H1 (cell line): ENCODE data around the gene KRTCAP2. TPM values are rescaled to one million over a fixed set of nuclear protein-coding genes. Genes with fewer than 3 reads are reported as not detected.

Experiments
- CTCF ChIA-PET: fragments of 300-600 bp; sonication (Branson Sonifier 250); formaldehyde crosslinking; loops from one replicate; lab custom pipeline; 2021; ENCODE audit not compliant: partially characterized antibody; lab: Charles Lee
- POLR2A ChIA-PET: fragments of 300-600 bp; sonication (Branson Sonifier 250); formaldehyde crosslinking; loops from one replicate; lab custom pipeline; 2021; ENCODE audit warnings: inconsistent platforms; ENCODE audit not compliant: partially characterized antibody; lab: Charles Lee
- DNase-seq, 2 experiments: peaks; one replicate each; pipeline versions ENCODE4 v3.0.0 to v3.0.0-alpha.2; 2010 to 2022; ENCODE audit warnings: low spot score in 2 of 2, low read depth in 1 of 2, mixed read lengths in 1 of 2
- FAIRE-seq: peaks from 2 replicates; lab custom pipeline; 2011; peaks lifted over from hg19 to GRCh38; lab: Jason Lieb, UNC
- H2AFZ ChIP-seq: 2 replicates; pipeline ENCODE4 v1.8.1; 2012; ENCODE audit warnings: low read length, inconsistent platforms
- H2AK5ac ChIP-seq: 2 replicates; pipeline ENCODE4 v1.6.1; 2013; ENCODE audit warnings: low read depth, low read length
- H2BK120ac ChIP-seq: replicated peaks from 2 replicates; pipeline ENCODE3; 2013; ENCODE audit warnings: low read depth, low read length, inconsistent platforms
- H2BK12ac ChIP-seq: 2 replicates; pipeline ENCODE4 v1.6.1; 2013; ENCODE audit warnings: low read depth, low read length
- H2BK15ac ChIP-seq: 2 replicates; pipeline ENCODE4 v1.6.1; 2013; ENCODE audit warnings: low read length
- H2BK20ac ChIP-seq: 2 replicates; pipeline ENCODE4 v1.6.1; 2013; ENCODE audit warnings: low read length
- H2BK5ac ChIP-seq: 2 replicates; pipeline ENCODE4 v1.6.1; 2013; ENCODE audit warnings: low read depth, low read length
- H3K14ac ChIP-seq: 2 replicates; pipeline ENCODE4 v1.6.1; 2013; ENCODE audit warnings: inconsistent platforms; ENCODE audit not compliant: insufficient read length
- H3K18ac ChIP-seq: 2 replicates; pipeline ENCODE4 v1.6.1; 2013; ENCODE audit warnings: low read length; ENCODE audit errors: extremely low read depth
- H3K23ac ChIP-seq: 2 replicates; pipeline ENCODE4 v1.6.1; 2013; ENCODE audit warnings: inconsistent platforms; ENCODE audit not compliant: insufficient read length
- H3K23me2 ChIP-seq: 2 replicates; pipeline ENCODE4 v1.6.1; 2013; ENCODE audit warnings: low read depth, low read length
- H3K27ac ChIP-seq: 2 replicates; pipeline ENCODE4 v1.6.1; 2011; ENCODE audit warnings: low read depth, low read length, inconsistent platforms
- H3K27me3 ChIP-seq, 4 experiments: replicated peaks in 1 of 4; 1 replicate in 1 of 4; 2 replicates in 3 of 4; pipeline versions ENCODE4 v1.6.1 to v1.8.1; 2011 to 2013; ENCODE audit warnings: low read length in 3 of 4, mild to moderate bottlenecking in 3 of 4, inconsistent platforms in 2 of 4, mixed read lengths in 2 of 4, moderate library complexity in 1 of 4; ENCODE audit not compliant: control insufficient read depth in 3 of 4, insufficient read depth in 3 of 4; ENCODE audit errors: extremely low read depth in 1 of 4
- H3K36me3 ChIP-seq, 4 experiments: 2 replicates each; pipeline versions ENCODE4 v1.6.1 to v1.8.1; 2011 to 2013; ENCODE audit warnings: mild to moderate bottlenecking in 4 of 4, low read length in 3 of 4, moderate library complexity in 2 of 4, control low read depth in 1 of 4, inconsistent platforms in 1 of 4; ENCODE audit not compliant: insufficient read depth in 4 of 4, control insufficient read depth in 2 of 4
- H3K4ac ChIP-seq: replicated peaks from 2 replicates; pipeline ENCODE3; 2013; ENCODE audit warnings: low read length, low read depth, mixed read lengths, inconsistent platforms; ENCODE audit not compliant: insufficient read length
- H3K4me1 ChIP-seq, 4 experiments: replicated peaks in 1 of 4; 1 replicate in 1 of 4; 2 replicates in 3 of 4; pipeline versions ENCODE4 v1.6.1 to v1.8.1; 2011 to 2013; ENCODE audit warnings: low read length in 3 of 4, inconsistent platforms in 2 of 4, mixed read lengths in 1 of 4; ENCODE audit not compliant: insufficient read depth in 4 of 4, control insufficient read depth in 3 of 4
- H3K4me2 ChIP-seq, 2 experiments: 2 replicates each; pipeline versions ENCODE4 v1.6.1 to v1.8.1; 2011 to 2013; ENCODE audit warnings: low read depth in 2 of 2, low read length in 2 of 2, control low read depth in 1 of 2, inconsistent platforms in 1 of 2, mild to moderate bottlenecking in 1 of 2; ENCODE audit not compliant: insufficient read depth in 1 of 2
- H3K4me3 ChIP-seq, 4 experiments: fragments of 200-600, 300-600 bp in 1 of 4; sonication (generic), shearing (Covaris generic), sonication (Bioruptor Twin) in 1 of 4; 2 replicates each; pipeline versions ENCODE4 v1.5.1 to v1.8.1; 2011 to 2016; ENCODE audit warnings: low read length in 4 of 4, low read depth in 3 of 4, control low read depth in 2 of 4, inconsistent platforms in 2 of 4, mild to moderate bottlenecking in 2 of 4, mixed read lengths in 1 of 4, moderate library complexity in 1 of 4; ENCODE audit not compliant: insufficient read depth in 2 of 4; ENCODE audit errors: extremely low read depth in 1 of 4
- H3K56ac ChIP-seq: replicated peaks from 2 replicates; pipeline ENCODE3; 2013; ENCODE audit warnings: low read depth, mild to moderate bottlenecking, mixed read lengths, low read length, inconsistent platforms; ENCODE audit not compliant: insufficient read length
- H3K79me1 ChIP-seq: 2 replicates; pipeline ENCODE4 v1.6.1; 2013; ENCODE audit warnings: low read depth, low read length, control low read depth
- H3K79me2 ChIP-seq, 2 experiments: 2 replicates each; pipeline versions ENCODE4 v1.6.1 to v1.8.1; 2012 to 2013; ENCODE audit warnings: low read length in 2 of 2, mild to moderate bottlenecking in 2 of 2, inconsistent platforms in 1 of 2; ENCODE audit not compliant: insufficient read depth in 2 of 2, control insufficient read depth in 1 of 2
- H3K9ac ChIP-seq, 4 experiments: replicated peaks in 1 of 4; 1 replicate in 1 of 4; 2 replicates in 3 of 4; pipeline versions ENCODE4 v1.6.1 to v1.8.1; 2011 to 2013; ENCODE audit warnings: low read depth in 3 of 4, low read length in 3 of 4, control low read depth in 2 of 4, mild to moderate bottlenecking in 2 of 4, moderate library complexity in 2 of 4, inconsistent platforms in 1 of 4; ENCODE audit errors: extremely low read depth in 1 of 4
- H3K9me3 ChIP-seq, 2 experiments: 2 replicates each; pipeline versions ENCODE4 v1.6.1 to v1.8.1; 2012 to 2013; ENCODE audit warnings: mild to moderate bottlenecking in 2 of 2, moderate library complexity in 2 of 2, control low read depth in 1 of 2, inconsistent platforms in 1 of 2, low read depth in 1 of 2, low read length in 1 of 2, mixed read lengths in 1 of 2; ENCODE audit not compliant: insufficient read depth in 2 of 2
- H4K20me1 ChIP-seq, 2 experiments: replicated peaks in 1 of 2; 2 replicates each; pipeline versions ENCODE3 to v1.8.1; 2011 to 2013; ENCODE audit warnings: inconsistent platforms in 2 of 2, low read length in 2 of 2, mild to moderate bottlenecking in 1 of 2; ENCODE audit not compliant: insufficient read depth in 2 of 2, control insufficient read depth in 1 of 2
- H4K5ac ChIP-seq: 2 replicates; pipeline ENCODE4 v1.6.1; 2013; ENCODE audit warnings: low read length, low read depth, mixed read lengths, inconsistent platforms; ENCODE audit not compliant: insufficient read length
- H4K8ac ChIP-seq: 2 replicates; pipeline ENCODE4 v1.8.0; 2013; ENCODE audit warnings: mild to moderate bottlenecking, moderate library complexity, low read length, inconsistent platforms; ENCODE audit not compliant: insufficient read depth; ENCODE audit errors: extremely low read depth
- H4K91ac ChIP-seq: replicated peaks from 2 replicates; pipeline ENCODE3; 2013; ENCODE audit warnings: low read length, mixed read lengths, inconsistent platforms; ENCODE audit not compliant: insufficient read length
- EP300 ChIP-seq, 2 experiments: IDR thresholded peaks; 1 replicate in 1 of 2; 2 replicates in 1 of 2; pipeline ENCODE4 v1.6.1; 2011 to 2012; ENCODE audit warnings: low read depth in 2 of 2, low read length in 2 of 2, mild to moderate bottlenecking in 2 of 2, borderline replicate concordance in 1 of 2, inconsistent platforms in 1 of 2, moderate library complexity in 1 of 2
- KDM4A ChIP-seq: IDR thresholded peaks from one replicate; pipeline ENCODE4 v1.7.1; 2012; ENCODE audit warnings: low read depth, mild to moderate bottlenecking, moderate library complexity, low read length, inconsistent platforms; ENCODE audit not compliant: severe bottlenecking
- POLR2AphosphoS5 ChIP-seq: IDR thresholded peaks from 2 replicates; pipeline ENCODE4 v1.6.1; 2011; ENCODE audit warnings: low read depth, low read length
- RAD21 ChIP-seq, 2 experiments: IDR thresholded peaks in 1 of 2; conservative IDR thresholded peaks in 1 of 2; 2 replicates each; pipeline ENCODE4 v1.6.1; 2011; ENCODE audit warnings: low read depth in 2 of 2, low read length in 2 of 2, improper control_type of control experiment in 1 of 2, inconsistent platforms in 1 of 2, mild to moderate bottlenecking in 1 of 2, moderate library complexity in 1 of 2
- TAF1 ChIP-seq: IDR thresholded peaks from 2 replicates; pipeline ENCODE4 v1.6.1; 2011; ENCODE audit warnings: mild to moderate bottlenecking, low read depth, low read length
- TAF7 ChIP-seq: optimal IDR thresholded peaks from 2 replicates; pipeline ENCODE3; 2011; ENCODE audit warnings: low read depth, mild to moderate bottlenecking, inconsistent platforms, low read length, moderate library complexity, borderline replicate concordance
- TCF12 ChIP-seq: IDR thresholded peaks from 2 replicates; pipeline ENCODE4 v1.6.1; 2011; ENCODE audit warnings: low read depth, mild to moderate bottlenecking, low read length
- USF2 ChIP-seq: IDR thresholded peaks from 2 replicates; pipeline ENCODE4 v1.6.1; 2011; ENCODE audit warnings: low read length, improper control_type of control experiment
- ZNF274 ChIP-seq: IDR thresholded peaks from 2 replicates; pipeline ENCODE4 v1.7.0; 2012; ENCODE audit warnings: low read length, borderline replicate concordance; ENCODE audit errors: extremely low read depth
- WGBS, 2 experiments: shearing (Covaris generic) in 1 of 2; methylation state at CpG; one replicate each; pipeline versions ENCODE4 v1.1.6 to v1.1.7; 2013 to 2015; ENCODE audit warnings: low lambda C conversion rate in 2 of 2, mixed read lengths in 2 of 2, inconsistent platforms in 1 of 2, low coverage in 1 of 2, missing lambda C conversion rate in 1 of 2; ENCODE audit not compliant: insufficient replicate concordance in 2 of 2, insufficient coverage in 1 of 2, insufficient read length in 1 of 2; ENCODE audit errors: extremely low coverage in 1 of 2, missing lambda C conversion rate in 1 of 2; 5-methylcytosine and 5-hydroxymethylcytosine counted together
- polyA plus RNA-seq, 7 experiments: library from polyadenylated mRNA; depleted of rRNA in 3 of 7; stranded (reverse) in 5 of 7; unstranded in 2 of 7; fragments of >200 nt in 5 of 7; fragments of 200-250 nt in 2 of 7; gene quantifications; 1 replicate in 5 of 7; 2 replicates in 1 of 7; 4 replicates in 1 of 7; pipeline versions ENCODE4 v1.2.1 to v1.2.3, GENCODE V29; 2011 to 2013; ENCODE audit warnings: missing spikeins in 2 of 7, mixed read lengths in 2 of 7
- total RNA-seq: library from RNA; stranded (reverse); fragmentation: NEBNext Ultra II Directional; extraction: Animal tissue kit (Norgen Biotek cat#: 25700); gene quantifications from 2 replicates; pipeline ENCODE4 v1.2.1, GENCODE V29; 2021

The KRTCAP2 gene
- total and polyA plus RNA-seq, 2 of the 8 experiments (the other 6 are each of a cell fraction or from before 2014, with no cell fraction given) = 146 to 317 TPM

- Histone ChIP-seq H3K36me3 (peaks cover 0 to 4% (median under 1%) of the 10 kb centered on the region in 4 experiments; a peak in 2 of 8 replicates), H3K79me1 (no peaks in the 10 kb centered on the region; the same call in 1 of the 2 replicates), H3K27ac (peak within 1 kb of the TSS; percentile 61; the same call in 1 of the 2 replicates), H3K4me1 (peaks cover 4 to 26% (median 10%) of the 10 kb centered on the region in 4 experiments; a peak in 5 of 7 replicates), H3K4me3 (peak within 1 kb of the TSS; percentile 67 to 89 (median 85)), H3K27me3 (no peaks in the 10 kb centered on the region), H3K9me3 (no peaks in the 10 kb centered on the region), H3K23me2 (peaks cover 10% of the 10 kb centered on the region; the same call in 1 of the 2 replicates), H3K4ac (peak within 1 kb of the TSS; percentile 63), H2BK12ac (peak within 1 kb of the TSS; percentile 86; the same call in 1 of the 2 replicates), H2AFZ (peak within 1 kb of the TSS; percentile 59; the same call in 1 of the 2 replicates), H4K5ac (peak within 1 kb of the TSS; percentile 98), H3K79me2 (peaks cover 0 to 2% of the 10 kb centered on the region in 2 experiments; a peak in 1 of 4 replicates), H4K91ac (peak within 1 kb of the TSS; percentile 86), H4K20me1 (no peaks in the 10 kb centered on the region), H3K9ac (peak within 1 kb of the TSS; percentile 56 to 75 (median 72)), H2BK20ac (no peak within 1 kb of the TSS), H2BK5ac (peak within 1 kb of the TSS; percentile 98), H3K23ac (no peak within 1 kb of the TSS), H2BK120ac (no peak within 1 kb of the TSS), H4K8ac (peak within 1 kb of the TSS; percentile 90), H2AK5ac (no peak within 1 kb of the TSS), H3K14ac (no peak within 1 kb of the TSS), H3K56ac (peak within 1 kb of the TSS; percentile 85), H3K4me2 (peak within 1 kb of the TSS; percentile 79 to 92), H2BK15ac (peak within 1 kb of the TSS; percentile 94), H3K18ac (peak within 1 kb of the TSS; percentile 98)
- DNase-seq (peak; percentile 76 to 97), FAIRE-seq (no peak)
- ChIA-PET POLR2A (interaction anchor here (0.6 to 2.4 kb wide), 15 partner anchors 9 to 91 kb away, joined by 3 to 14 read pairs (median 4); partner anchors contain the start of genes KRTCAP2, MTX1 and THBS3), CTCF (interaction anchor here (1.2 to 14.2 kb wide), 4 partner anchors 15 to 44 kb away, joined by 3 to 187 read pairs (median 40); partner anchors contain the start of genes KRTCAP2 and TRIM46)
- 1% methylated on average over 49 of the region's 52 CpGs; no CpG with 5 or more reads in 1 of the 2 experiments for WGBS, 2 experiments
- TF ChIP-seq EP300 (IDR thresholded peaks at IDR 0.05; ENCODE audit: borderline replicate concordance in 1 of 2, low read depth in 2 of 2, low read length in 2 of 2) (no peak), TAF1 (peak; percentile 79), RAD21 (IDR thresholded peaks at IDR 0.05 in 1 of 2, conservative IDR thresholded peaks at IDR 0.05 in 1 of 2; ENCODE audit: low read depth in 2 of 2, low read length in 2 of 2) (no peak; a peak in 1 of 4 replicates), ZNF274 (no peak), TCF12 (no peak), POLR2AphosphoS5 (peak; percentile 65), USF2 (no peak), TAF7 (no peak), KDM4A (peak; percentile 71)
Measured at GRCh38 chr1:155135415-155136028, 37.6 kb downstream of the KRTCAP2 start, which contains the start of gene SLC50A1. Gene SLC50A1, plus strand, starts transcription at chr1:155135852. Its CDS starts 60 bp downstream, at chr1:155135912.
